GM18951 (cell line): ENCODE measurements around the gene HOXB1.
"Not testable (repeated sequence)": the region's sequence is repeated elsewhere in the genome, so short reads cannot be mapped to it uniquely, and the experiment has no call there.

ENCODE experiments used
- POLR2A ChIP-seq: IDR thresholded peaks from 4 replicates; pipeline ENCODE4 v1.6.1; 2011; ENCODE audit warnings: mild to moderate bottlenecking; ENCODE audit not compliant: insufficient read length, insufficient read depth; ENCODE audit errors: extremely low read depth
- in situ Hi-C: fragments of 300-500 bp; cut with MboI; formaldehyde crosslinking; loops from one replicate; pipeline ENCODE4 v1.12.0; 2022; ENCODE audit warnings: low sequenced_read_pairs, mixed read lengths, inconsistent platforms; ENCODE audit not compliant: unreplicated experiment

HOXB1 gene

GRCh38 chr17:48490451-48490892, 40.3 kb downstream of the HOXB1 start:
- TF ChIP-seq POLR2A = no peak
- in situ Hi-C loops = no loop called here

- in situ Hi-C loops = no loop called here
These were observed 41.0 kb downstream of the HOXB1 start for GRCh38 chr17:48489781-48490180.

GRCh38 chr17:48488548-48489106, 42.2 kb downstream of the HOXB1 start:
- in situ Hi-C loops = no loop called here
- no peak for TF ChIP-seq POLR2A

More at GRCh38 chr17:48489781-48490180, 41.0 kb downstream of the HOXB1 start:
- no peak for TF ChIP-seq POLR2A

- no peak for TF ChIP-seq POLR2A
- in situ Hi-C loops = no loop called here
These were observed 43.6 kb downstream of the HOXB1 start for GRCh38 chr17:48487221-48487620.

- in situ Hi-C loops = no loop called here
- no peak for TF ChIP-seq POLR2A
These were observed 44.3 kb downstream of the HOXB1 start for GRCh38 chr17:48486557-48486956.

- no peak for TF ChIP-seq POLR2A
- in situ Hi-C loops = no loop called here
These were observed 46.0 kb downstream of the HOXB1 start for GRCh38 chr17:48484850-48485249.

- TF ChIP-seq POLR2A = no peak
- in situ Hi-C loops = no loop called here
These were observed 46.6 kb downstream of the HOXB1 start for GRCh38 chr17:48484256-48484655.

GRCh38 chr17:48483471-48484131, 47.2 kb downstream of the HOXB1 start:
- in situ Hi-C loops = no loop called here
- no peak for TF ChIP-seq POLR2A

- in situ Hi-C loops = no loop called here
- TF ChIP-seq POLR2A = no peak
These were observed 47.8 kb downstream of the HOXB1 start for GRCh38 chr17:48483004-48483403.

GRCh38 chr17:48482301-48482700, 48.5 kb downstream of the HOXB1 start:
- in situ Hi-C loops = not testable (repeated sequence)

- no peak for TF ChIP-seq POLR2A
- in situ Hi-C loops = no loop called here
These were observed 51.8 kb downstream of the HOXB1 start for GRCh38 chr17:48479014-48479402.
